Gastroesophageal sphincter (tissue), 3 donors: ENCODE measurements around the gene POTEG.
"Not testable (repeated sequence)": the region's sequence is repeated elsewhere in the genome, so short reads cannot be mapped to it uniquely, and the experiment has no call there.

ENCODE experiments used
- CTCF ChIP-seq, 4 experiments: fragments of 200-600 bp in 2 of 4; fragments of 450-650 bp in 2 of 4; sonication (generic) in 1 of 4; IDR thresholded peaks; one replicate each; pipeline ENCODE4 v1.5.1; 2017 to 2019; ENCODE audit warnings: antibody characterized with exemption in 4 of 4, mild to moderate bottlenecking in 2 of 4, moderate library complexity in 2 of 4
- POLR2A ChIP-seq, 2 donors: fragments of 450-650 bp; IDR thresholded peaks; one replicate each; pipeline ENCODE4 v1.6.1; 2017; ENCODE audit warnings: antibody characterized with exemption in 2 of 2, mild to moderate bottlenecking in 2 of 2, moderate library complexity in 1 of 2

- TF ChIP-seq CTCF, POLR2A (IDR thresholded peaks at IDR 0.05): not testable (repeated sequence)
Observed at GRCh38 chr14:19408519-19408918, 25.6 kb downstream of the POTEG start.
